SK-N-SH (cell line): Measurements from ENCODE around the gene C14orf180.

Source experiments
- CTCF ChIP-seq: fragments of 200-600 bp; sonication (generic); IDR thresholded peaks from 2 replicates; pipeline ENCODE4 v1.6.1; 2017; ENCODE audit warnings: antibody characterized with exemption, mild to moderate bottlenecking, moderate library complexity
- EZH2phosphoT487 ChIP-seq: fragments of 200-600 bp; sonication (generic); IDR thresholded peaks from 2 replicates; pipeline ENCODE4 v1.6.1; 2017; ENCODE audit warnings: low read depth, mixed run types, mild to moderate bottlenecking, antibody characterized with exemption, moderate library complexity, borderline replicate concordance
- GABPA ChIP-seq: IDR thresholded peaks from 2 replicates; pipeline ENCODE4 v1.4.0; 2012; ENCODE audit warnings: low read depth, mild to moderate bottlenecking
- SMC3 ChIP-seq: IDR thresholded peaks from 2 replicates; pipeline ENCODE4 v1.6.1; 2012; ENCODE audit warnings: low read depth, low read length, improper control_type of control experiment

DNA sequence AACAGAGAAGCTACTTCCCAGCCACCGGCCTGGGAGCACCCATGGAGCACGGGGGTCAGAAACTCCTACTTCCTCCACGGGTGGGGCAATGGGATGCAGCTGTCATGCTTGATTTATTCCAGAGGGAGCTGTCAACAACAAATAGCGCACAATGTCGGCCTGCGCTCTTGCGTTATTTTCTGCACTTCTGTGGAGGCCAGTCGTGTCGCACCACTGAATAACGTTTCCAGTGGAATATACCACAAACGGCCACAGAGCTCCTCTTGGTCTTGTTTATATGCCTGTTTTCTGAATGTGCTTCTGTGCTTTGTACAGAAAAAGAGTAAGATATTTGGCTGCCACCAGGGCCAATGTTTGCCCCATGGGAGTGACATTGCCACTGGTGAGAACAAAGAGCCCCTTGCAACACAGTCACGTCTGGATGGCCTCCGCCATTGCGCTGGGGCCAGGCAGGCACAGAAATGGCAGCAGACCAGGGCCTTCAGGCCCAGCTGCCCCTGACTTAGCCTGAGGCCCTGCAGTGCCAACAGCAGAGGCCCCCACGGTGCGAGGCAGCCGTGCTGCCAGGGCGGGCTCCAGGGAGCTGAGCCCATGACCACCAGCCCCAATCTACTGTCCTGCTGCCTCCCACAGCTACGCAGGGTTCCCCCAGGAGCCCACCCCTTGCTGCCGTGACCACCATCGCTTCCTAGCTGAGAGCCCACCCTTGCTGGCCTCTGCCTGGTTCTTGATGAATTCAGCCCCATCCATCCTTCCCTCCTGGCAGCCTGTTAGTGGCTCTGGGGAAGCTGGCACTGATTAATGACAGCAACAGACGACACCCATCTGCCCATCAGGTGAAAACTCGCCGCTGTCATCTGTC, 53.9 kb downstream of the C14orf180 start:
- no peak for TF ChIP-seq CTCF
- no peak for TF ChIP-seq EZH2phosphoT487
- no peak for TF ChIP-seq SMC3
- no peak for TF ChIP-seq GABPA
